ENCODE results near the gene LILRB2.

The LILRB2 gene

GRCh38 chr19:54262066-54262465, 18.8 kb downstream of the LILRB2 start:
- TF ChIP-seq ZFX (IDR thresholded peaks at IDR 0.05; ENCODE audit: borderline replicate concordance): no peak
- no peak for TF ChIP-seq CTCF (IDR thresholded peaks at IDR 0.05)
- H3K27ac ChIP-seq: no peak overlapping the region

- no peak for TF ChIP-seq ZFX (IDR thresholded peaks at IDR 0.05; ENCODE audit: borderline replicate concordance)
- TF ChIP-seq CTCF (IDR thresholded peaks at IDR 0.05): no peak
- H3K27ac ChIP-seq: no peak within 1 kb of the TSS
Measured at GRCh38 chr19:54257116-54257480, 23.8 kb downstream of the LILRB2 start, which contains the start of gene LILRB5. LILRB5 (minus strand) TSS chr19:54257273; CDS start chr19:54257193, 80 bp downstream.

GRCh38 chr19:54256250-54257115, 24.4 kb downstream of the LILRB2 start:
- TF ChIP-seq ZFX (IDR thresholded peaks at IDR 0.05; ENCODE audit: borderline replicate concordance): no peak
- no peak for TF ChIP-seq CTCF (IDR thresholded peaks at IDR 0.05)
- no peak overlapping the region for H3K27ac ChIP-seq

GRCh38 chr19:54255105-54255775, 25.7 kb downstream of the LILRB2 start:
- no peak overlapping the region for H3K27ac ChIP-seq
- no peak for TF ChIP-seq CTCF (IDR thresholded peaks at IDR 0.05)

GRCh38 chr19:54254195-54254906, 26.6 kb downstream of the LILRB2 start:
- no peak for TF ChIP-seq ZFX (IDR thresholded peaks at IDR 0.05; ENCODE audit: borderline replicate concordance)
- H3K27ac ChIP-seq: no peak overlapping the region

GRCh38 chr19:54253331-54254194, 27.3 kb downstream of the LILRB2 start:
- H3K27ac ChIP-seq: no peak overlapping the region
- no peak for TF ChIP-seq CTCF (IDR thresholded peaks at IDR 0.05)
- TF ChIP-seq ZFX (IDR thresholded peaks at IDR 0.05; ENCODE audit: borderline replicate concordance): no peak

- H3K27ac ChIP-seq: no peak overlapping the region
- TF ChIP-seq CTCF (IDR thresholded peaks at IDR 0.05) (no peak), ZFX (IDR thresholded peaks at IDR 0.05; ENCODE audit: borderline replicate concordance) (no peak)
Measured at GRCh38 chr19:54252845-54253244, 28.1 kb downstream of the LILRB2 start.

Data from 22Rv1 (cell line).